Neural progenitor cell (in vitro differentiated cells): ENCODE results near the gene TRABD2B.

Experiments
- EZH2 ChIP-seq: fragments of 200-600 bp; sonication (generic); IDR thresholded peaks from 2 replicates; pipeline ENCODE4 v1.6.1; 2017; ENCODE audit warnings: antibody characterized with exemption, mild to moderate bottlenecking, moderate library complexity
- TF ChIP-seq, protein P1 (sequence below): fragments of 200-600 bp; sonication (generic); IDR thresholded peaks from 2 replicates; pipeline ENCODE4 v1.5.1; 2017; ENCODE audit warnings: antibody characterized with exemption, mild to moderate bottlenecking

DNA sequence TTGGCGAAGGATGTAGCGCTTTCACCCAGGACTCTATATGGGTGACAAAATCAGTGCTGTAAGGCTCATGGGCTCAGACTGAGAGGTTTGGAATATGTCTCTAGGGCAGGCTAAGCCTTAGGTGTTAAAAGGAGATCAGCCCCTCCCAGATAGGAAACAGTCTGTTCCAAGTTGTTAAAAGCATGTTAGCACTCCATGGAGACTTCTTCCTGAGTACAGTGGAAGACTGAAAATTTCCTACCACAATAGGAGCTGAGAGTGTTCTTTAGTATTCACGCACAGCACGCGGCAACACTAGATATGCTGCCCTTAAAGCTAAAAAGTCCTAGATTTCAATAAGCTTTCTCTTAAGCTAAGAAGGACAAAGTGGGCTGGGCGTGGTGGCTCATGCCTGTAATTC, 122.1 kb downstream of the TRABD2B start:
- TF ChIP-seq, protein P1, sequence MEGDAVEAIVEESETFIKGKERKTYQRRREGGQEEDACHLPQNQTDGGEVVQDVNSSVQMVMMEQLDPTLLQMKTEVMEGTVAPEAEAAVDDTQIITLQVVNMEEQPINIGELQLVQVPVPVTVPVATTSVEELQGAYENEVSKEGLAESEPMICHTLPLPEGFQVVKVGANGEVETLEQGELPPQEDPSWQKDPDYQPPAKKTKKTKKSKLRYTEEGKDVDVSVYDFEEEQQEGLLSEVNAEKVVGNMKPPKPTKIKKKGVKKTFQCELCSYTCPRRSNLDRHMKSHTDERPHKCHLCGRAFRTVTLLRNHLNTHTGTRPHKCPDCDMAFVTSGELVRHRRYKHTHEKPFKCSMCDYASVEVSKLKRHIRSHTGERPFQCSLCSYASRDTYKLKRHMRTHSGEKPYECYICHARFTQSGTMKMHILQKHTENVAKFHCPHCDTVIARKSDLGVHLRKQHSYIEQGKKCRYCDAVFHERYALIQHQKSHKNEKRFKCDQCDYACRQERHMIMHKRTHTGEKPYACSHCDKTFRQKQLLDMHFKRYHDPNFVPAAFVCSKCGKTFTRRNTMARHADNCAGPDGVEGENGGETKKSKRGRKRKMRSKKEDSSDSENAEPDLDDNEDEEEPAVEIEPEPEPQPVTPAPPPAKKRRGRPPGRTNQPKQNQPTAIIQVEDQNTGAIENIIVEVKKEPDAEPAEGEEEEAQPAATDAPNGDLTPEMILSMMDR, result no peak
- no peak for TF ChIP-seq EZH2
